Measurements from ENCODE around the gene NECTIN1.
"Not testable (repeated sequence)": the region's sequence is repeated elsewhere in the genome, so short reads cannot be mapped to it uniquely, and the experiment has no call there.

The NECTIN1 gene

DNA sequence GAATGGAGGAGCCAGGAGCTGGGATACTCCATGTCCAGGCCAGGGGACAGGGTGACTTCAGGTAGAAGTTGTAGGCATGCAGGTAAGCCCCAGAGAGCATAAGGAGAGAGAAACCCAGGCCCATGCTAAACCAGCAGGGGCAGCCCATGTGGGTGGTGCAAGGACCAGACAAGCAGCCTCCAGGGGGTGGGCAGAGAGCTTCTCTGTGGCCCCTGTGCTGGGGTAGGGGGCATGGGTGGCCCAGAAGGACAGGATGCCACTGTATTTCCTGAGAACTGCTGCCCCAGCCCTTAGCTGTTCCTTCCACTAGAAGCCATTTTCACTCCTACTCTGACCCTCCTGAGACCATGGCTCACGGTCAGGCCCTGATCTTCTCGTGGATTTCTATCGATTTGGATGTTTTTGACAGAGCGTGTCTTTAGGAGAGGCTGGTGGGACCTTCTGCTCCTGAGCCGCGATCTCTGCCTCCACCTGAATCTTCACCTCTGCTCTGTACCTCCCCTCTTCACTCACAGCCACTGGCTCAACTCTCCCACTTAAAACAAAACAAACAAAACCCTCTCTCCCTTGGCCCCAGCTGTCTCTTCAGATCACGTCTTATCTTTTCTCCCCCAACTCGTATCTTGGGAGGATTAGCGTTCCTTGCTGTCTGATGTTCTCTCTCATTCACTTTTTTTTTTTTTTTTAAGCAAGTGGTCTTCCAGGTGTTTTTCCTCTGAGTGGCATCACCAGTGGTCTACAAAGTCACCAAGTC lies 112.2 kb downstream of the NECTIN1 start:
- DNase-seq (ENCODE audit: low read depth), result no peak

GRCh38 chr11:119615882-119616196 lies 113.2 kb downstream of the NECTIN1 start:
- no peak for DNase-seq (ENCODE audit: low read depth)

GRCh38 chr11:119615003-119615881 lies 113.8 kb downstream of the NECTIN1 start:
- DNase-seq (ENCODE audit: low read depth), result no peak

DNA sequence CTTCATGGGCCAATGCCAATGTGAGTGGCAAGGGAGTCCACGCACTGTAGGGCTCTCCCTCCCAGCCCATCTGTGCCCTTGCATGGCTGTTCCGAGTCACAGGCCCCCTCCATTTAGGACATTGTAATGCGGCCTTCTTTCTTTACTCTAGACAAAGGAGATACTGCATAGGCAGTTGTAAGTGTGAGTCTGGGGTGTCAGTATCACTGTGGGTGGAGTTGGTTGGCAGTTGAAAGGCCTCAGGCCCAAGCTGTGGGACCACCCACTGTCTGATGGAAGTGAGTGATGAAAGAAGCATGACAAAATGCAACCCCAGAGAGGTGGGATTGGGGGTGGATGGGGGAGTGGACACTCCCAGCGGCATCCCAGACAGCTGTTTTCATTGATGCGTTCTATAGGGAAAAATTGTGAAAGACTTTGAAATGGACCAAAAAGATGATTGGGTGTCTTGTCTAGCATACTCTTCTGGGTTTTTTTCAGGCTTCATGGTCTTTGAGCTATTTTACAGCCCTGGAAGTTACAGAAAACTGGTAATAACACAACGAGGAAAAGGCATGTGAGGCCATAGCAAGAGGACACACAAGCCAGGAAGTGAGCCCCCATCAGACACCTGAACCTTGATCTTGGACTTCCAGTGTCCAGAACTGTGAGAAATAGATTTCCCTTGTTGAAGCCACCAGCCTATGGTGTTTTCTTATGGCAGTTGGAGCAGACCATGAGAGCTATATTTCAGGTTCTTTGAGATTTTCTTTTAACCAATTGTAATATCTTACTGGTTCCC lies 114.6 kb downstream of the NECTIN1 start:
- no peak for DNase-seq (ENCODE audit: low read depth)

DNA sequence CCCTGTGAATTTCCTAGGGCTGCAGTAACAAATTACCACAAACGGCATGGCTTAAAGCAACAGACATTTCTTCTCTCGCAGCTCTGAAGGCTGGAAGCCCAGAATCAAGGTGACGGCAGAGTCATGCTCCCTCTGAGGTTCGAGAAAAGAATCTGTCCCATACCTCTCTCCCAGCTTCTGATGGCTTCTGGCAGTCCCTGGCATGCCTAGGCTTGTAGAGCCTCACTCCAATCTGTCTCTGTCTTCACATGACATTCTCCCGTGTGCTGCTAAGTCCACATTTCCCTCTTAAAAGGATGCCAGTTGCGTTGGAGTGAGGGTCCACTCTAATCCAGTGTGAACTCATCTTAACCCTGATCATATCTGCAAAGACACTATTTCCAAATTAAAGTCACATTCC lies 116.2 kb downstream of the NECTIN1 start:
- no peak for DNase-seq (ENCODE audit: low read depth)

DNA sequence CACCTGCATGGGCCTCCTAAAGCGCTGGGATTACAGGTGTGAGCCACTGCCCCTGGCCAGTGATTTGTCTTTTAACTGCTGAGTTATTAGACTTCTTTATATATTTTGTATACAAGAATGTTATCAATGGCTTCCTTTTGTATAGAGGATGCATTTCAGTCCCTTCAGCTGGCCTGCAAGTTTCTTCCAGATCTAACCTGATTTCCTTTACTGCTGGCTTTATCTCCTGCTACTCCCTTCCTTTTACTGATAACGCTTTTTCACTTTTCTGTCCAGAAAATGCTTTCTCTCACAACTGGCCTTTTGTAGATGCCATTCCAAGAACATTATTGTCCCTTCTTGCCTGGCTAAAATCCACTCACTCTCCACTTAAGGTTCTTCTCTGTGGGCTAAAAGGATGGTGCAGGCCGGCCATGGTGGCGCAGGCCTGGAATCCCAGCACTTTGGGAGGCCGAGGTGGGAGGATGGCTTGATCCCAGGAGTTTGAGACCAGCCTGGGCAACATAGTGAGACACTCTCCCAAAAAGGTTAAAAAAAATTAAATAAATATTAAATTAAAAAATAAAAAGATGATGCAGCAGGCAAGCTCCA lies 118.1 kb downstream of the NECTIN1 start:
- no peak for DNase-seq (ENCODE audit: low read depth)

DNA sequence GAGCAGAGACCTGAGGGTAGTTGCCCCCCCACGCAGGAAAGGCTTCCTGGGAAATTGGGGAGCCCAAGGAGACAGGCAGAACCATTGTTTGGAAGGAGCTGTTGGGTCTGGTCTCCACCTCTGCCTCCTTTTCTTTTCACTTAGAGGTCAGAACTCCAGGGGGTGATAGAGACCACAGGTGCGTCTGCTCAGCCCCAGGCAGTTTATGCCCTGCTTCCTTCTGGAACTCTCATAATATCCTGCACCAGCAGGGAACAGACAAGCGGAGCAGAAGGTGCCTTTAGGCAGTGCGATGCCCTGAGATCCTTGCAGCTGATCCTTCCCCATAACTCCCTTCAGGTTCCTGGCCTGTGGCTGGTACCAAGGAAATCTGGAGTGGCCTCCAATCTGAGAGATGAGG lies 120.2 kb downstream of the NECTIN1 start:
- DNase-seq (ENCODE audit: low read depth), result no peak

GRCh38 chr11:119608201-119608600 lies 120.8 kb downstream of the NECTIN1 start:
- DNase-seq (ENCODE audit: low read depth), result no peak

- no peak for DNase-seq (ENCODE audit: low read depth)
These were observed 121.3 kb downstream of the NECTIN1 start for GRCh38 chr11:119607726-119608125.

DNA sequence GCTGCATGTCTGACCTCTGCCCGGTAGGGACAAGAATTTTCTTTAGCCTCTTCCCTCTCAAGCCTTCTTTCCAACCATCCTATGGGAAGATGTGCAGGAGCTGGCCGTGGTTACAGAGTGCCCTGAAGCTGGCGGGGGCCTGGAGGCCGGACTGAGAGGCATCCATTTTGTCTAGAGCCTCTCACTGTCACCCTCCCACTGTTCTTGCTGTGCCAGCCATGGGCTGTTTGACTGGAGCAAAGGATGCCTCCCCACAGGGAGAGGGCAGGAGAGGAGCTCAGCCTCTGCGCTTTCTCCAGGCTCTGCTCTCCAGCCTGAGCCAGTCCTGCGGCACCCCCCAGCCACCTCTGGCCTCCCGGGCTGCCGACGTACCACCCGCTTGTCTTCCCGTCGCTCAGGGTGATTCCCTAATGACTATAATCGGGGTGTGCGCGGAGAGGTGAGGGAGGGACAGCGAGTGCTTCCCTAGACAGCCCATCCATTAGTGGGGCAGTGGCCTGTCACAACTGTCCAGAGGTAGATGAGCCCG lies 123.8 kb downstream of the NECTIN1 start:
- no peak for DNase-seq (ENCODE audit: low read depth)

DNA sequence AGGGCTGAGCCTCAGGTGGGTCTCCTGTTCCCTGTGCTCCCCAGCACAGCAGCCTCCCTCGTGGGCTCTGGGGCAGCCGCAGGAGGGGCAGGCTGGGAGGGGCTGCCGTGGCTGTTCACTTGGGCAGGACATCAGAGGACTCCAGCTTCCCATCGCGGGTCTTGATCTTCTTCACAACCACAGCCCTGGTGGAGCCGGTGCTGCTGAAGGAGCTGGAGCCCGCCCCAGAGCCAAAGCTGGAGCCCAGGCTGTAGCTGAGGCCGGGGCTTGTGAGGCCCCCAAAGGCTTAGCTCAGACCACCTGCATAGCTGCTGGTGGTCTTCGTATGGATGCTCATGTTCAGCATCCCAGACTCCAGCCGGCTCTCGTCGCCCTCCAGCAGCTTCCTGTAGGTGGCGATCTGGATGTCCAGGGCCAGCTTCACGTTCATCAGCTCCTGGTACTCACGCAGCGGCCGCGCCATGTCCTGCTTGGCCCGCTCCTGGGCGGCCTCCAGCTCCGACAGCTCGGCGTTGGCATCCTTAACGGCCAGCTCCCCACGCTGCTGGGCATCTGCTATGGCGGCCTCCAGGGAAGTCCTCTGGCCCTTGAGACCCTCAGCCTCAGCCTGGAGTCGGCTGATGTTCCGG lies 126.1 kb downstream of the NECTIN1 start:
- DNase-seq (ENCODE audit: low read depth), result no peak

DNA sequence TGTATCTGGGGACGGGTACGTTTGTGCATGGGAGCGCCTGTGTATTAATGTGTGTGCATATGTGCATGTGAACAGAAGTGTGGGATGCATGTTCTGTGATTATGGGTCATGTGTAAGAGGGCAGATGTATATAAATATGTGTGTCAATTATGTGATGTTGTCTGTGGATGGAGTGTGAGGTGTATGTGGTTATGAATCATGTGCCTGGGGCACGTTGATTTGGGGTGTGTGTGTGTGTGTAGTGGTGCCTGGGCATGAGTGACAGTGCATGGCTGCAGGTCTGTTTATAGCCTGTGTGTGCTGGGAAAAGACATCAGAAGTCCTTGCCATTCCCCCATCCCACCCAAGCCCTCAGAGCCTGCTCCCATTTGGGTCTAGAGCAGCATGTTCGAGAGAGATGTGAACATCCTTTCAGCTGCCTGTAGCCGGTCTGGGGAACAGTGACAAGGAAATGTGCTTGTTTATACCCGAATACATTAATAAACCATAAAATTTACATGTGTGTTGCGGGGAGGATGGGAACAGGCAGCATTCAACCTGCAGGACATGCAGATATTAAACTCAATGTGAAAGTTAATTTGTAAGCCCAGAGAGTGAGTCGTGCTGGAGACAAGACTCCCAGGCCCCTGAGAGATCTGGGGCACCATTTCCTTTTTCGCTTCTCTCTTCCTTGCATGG lies 129.0 kb downstream of the NECTIN1 start:
- DNase-seq (ENCODE audit: low read depth), result no peak

GRCh38 chr11:119595941-119596340 lies 133.1 kb downstream of the NECTIN1 start:
- DNase-seq (ENCODE audit: low read depth), result not testable (repeated sequence)

DNA sequence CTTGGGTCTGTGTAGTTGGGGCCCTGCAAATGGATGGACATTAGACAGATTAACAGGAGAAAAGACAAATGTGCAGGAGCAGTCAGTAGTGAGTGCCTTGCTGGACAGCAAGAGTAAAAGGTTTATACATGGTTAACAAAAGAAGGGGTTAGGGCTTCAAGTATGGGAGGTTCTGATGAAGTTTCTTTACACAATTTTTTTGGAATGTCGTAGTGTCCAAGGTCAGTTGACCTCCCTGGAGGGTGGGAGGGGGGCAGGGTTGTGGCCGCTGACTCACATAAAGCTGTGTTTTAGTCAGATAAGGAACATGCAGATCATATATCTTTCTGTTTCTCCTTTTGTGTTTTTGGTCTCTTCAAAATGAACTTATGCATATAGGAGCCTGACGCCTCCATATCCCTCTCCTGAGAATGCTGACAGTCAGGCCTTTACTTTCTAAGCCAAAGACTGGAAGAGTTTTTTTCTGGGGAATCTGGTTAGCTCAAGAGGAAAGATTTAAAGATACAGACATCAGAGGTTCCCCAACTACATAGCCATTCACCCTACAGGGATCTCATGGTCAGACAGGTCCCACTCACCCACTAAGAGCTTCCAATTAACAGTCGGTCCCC lies 134.3 kb downstream of the NECTIN1 start:
- no peak for DNase-seq (ENCODE audit: low read depth)

DNA sequence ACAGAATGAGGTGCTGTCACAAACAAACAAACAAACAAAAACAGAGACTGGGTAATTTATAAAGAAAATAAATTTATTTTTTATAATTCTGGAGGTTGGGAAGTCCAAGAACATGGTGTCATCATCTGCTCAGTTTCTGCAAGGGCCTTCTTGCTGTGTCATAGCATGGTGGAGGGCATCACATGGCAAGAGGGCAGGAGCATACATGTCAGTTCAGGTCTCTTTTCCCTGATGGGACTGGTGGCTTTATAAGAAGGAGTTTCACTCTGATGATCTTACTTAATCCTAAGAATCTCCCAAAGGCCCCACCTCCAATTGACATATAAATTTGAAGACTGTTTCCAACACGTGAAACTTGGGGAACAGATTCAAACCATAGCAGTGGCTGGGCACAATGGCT lies 135.7 kb downstream of the NECTIN1 start:
- no peak for DNase-seq (ENCODE audit: low read depth)

- no peak for DNase-seq (ENCODE audit: low read depth)
These were observed 136.4 kb downstream of the NECTIN1 start for GRCh38 chr11:119592642-119593041.

- no peak for DNase-seq (ENCODE audit: low read depth)
These were observed 137.1 kb downstream of the NECTIN1 start for GRCh38 chr11:119591836-119592310.

DNA sequence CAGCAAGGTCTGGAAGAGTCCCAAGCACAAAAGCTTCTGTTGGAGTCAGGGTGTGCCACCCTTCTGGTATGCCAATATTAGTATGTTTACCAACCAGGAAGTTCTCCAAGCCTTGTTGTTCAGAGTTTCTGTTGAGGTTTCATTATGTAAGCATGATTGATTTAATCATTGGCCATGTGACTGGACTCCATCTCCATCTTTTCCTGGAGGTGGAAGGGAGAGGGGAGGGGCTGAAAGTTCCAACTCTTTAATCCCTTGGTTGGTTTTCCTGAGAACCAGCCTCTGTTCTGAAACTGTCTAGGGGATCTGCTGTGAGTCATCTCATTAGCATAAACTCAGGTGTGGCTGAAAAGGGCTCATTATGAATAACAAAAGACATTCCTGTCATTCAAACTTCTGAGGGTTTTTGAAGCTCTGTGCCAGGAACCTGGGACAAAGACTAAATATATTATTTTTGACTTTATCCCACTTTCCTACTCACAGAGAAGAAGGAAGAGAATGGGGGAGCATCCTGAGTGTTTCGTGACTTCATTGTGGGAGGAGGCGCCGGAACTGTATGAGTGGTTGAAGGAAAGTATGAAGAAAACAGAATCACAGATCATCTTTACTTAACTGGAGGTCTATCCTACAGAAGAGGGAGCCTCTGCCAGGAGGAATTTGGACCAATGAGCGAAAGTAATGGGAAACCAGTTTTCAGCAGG lies 138.2 kb downstream of the NECTIN1 start:
- DNase-seq (ENCODE audit: low read depth), result no peak

DNA sequence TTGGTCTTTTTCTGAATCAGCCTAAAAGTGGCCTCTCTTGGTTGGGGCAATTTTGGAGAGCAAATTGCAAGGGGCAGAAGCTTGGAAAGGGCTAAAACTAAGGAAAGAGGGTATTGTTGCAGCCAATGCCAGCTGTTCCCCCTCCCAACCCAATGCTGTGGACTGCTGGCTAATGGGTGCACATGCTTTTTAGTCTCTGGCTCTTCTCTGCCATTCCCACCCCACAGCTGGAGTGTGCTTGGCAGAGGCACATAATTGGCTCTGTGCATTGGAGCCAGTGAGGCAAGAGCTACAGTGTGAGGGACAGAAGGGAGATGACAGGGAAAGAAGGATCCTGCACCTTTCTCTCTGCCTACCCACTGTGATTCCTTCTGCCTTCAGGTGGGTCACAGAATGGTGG lies 140.0 kb downstream of the NECTIN1 start:
- no peak for DNase-seq (ENCODE audit: low read depth)

All from stimulated activated CD8-positive, alpha-beta memory T cell treated with anti-CD3 and anti-CD28 coated beads, Interleukin-7, amount 100 ng/mL, for 24 hours (primary cell).